Hematopoietic multipotent progenitor cell treated with erythropoietin and hydrocortisone succinate and interleukin-3 and kit ligand, for 17 days (in vitro differentiated cells): ENCODE results near the gene OIT3.
"Not testable (repeated sequence)": the region's sequence is repeated elsewhere in the genome, so short reads cannot be mapped to it uniquely, and the experiment has no call there.

Experiments used
- DNase-seq: peaks from one replicate; pipeline ENCODE4 v3.0.0-alpha.2; 2015; ENCODE audit warnings: low spot score

Gene OIT3

DNA sequence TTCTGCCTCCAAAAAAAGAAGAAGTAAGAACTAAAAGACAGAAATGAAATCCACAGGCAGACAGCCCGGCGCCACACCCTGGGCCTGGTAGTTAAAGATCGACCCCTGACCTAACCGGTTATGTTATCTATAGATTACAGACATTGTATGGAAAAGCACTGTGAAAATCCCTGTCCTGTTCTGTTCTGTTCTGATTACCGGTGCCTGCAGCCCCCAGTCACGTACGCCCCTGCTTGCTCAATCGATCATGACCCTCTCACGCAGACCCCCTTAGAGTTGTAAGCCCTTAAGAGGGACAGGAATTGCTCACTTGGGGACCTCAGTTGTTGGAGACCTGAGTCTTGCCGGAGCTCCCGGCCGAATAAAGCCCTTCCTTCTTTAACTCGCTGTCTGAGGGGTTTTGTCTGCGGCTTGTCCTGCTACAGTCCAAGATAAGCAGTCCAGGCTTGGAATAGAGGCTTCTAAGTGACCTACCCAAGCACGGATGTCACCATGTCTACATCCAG, 10.5 kb downstream of the OIT3 start:
- not testable (repeated sequence) for DNase-seq

- no peak for DNase-seq
These were observed 11.3 kb downstream of the OIT3 start for GRCh38 chr10:72904806-72905205.

DNA sequence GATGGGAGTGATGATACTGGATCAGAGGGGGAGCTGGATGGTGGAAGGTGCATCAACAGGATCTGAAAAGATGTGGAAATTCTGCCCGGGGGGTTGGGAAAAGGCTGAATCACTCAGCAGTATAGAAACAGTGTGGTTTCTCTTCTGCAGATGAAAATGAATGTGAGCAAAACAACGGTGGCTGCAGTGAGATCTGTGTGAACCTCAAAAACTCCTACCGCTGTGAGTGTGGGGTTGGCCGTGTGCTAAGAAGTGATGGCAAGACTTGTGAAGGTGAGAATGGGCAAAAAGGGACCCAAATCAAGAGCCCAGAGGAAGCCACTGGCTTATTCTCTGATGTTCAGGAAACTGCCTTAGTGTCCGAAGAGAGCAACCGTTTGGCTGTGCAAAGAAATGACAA, 12.9 kb downstream of the OIT3 start:
- DNase-seq: no peak

GRCh38 chr10:72910705-72911104, 17.2 kb downstream of the OIT3 start:
- no peak for DNase-seq

DNA sequence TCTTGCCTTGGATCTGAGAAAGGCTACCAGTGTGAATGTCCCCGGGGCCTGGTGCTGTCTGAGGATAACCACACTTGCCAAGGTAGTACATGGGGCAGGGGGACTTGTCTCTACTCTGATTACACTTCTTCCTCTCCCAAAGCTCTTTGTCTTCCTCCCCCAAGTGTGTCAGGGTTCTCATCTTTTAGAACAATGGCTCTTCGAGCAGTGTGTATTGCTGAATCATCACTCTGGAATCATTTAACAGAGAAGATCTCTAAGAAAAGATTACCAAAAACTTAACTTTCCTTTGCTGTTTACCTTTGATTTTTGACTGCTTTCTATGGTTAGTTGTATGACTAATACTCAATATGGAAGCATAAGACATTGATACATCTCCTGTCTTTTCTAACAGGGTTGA, 18.2 kb downstream of the OIT3 start:
- no peak for DNase-seq

GRCh38 chr10:72912736-72913135, 19.2 kb downstream of the OIT3 start:
- no peak for DNase-seq

GRCh38 chr10:72913287-72913686, 19.7 kb downstream of the OIT3 start:
- no peak for DNase-seq

- DNase-seq: not testable (repeated sequence)
These were observed 23.7 kb downstream of the OIT3 start for GRCh38 chr10:72917201-72917600.

DNA sequence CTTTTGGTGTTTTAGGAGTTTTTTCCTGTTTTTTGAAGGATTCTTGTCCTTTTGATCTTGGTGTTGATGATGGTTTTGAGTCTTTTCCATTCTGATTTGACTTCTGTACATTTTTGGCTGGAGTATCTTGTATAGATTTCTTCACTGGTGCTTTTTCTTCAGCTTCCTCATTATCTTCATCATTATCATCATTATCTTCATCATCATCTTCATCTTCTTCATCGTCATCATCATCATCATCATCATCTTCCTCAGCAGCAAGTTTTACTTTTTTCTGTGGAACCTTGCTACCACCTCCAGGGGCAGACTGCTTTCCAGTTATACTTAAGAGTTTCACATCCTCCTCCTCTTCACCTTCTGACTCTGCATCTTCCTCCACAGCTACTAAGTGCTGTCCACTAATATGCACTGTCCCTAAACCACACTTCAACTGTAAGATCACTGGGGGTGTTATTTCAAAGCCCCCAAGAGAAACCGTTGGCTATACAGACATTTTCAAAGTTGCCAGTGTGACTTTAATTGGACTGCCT, 24.3 kb downstream of the OIT3 start:
- DNase-seq: not testable (repeated sequence)

GRCh38 chr10:72918352-72918751, 24.8 kb downstream of the OIT3 start:
- no peak for DNase-seq

GRCh38 chr10:72921147-72921683, 27.7 kb downstream of the OIT3 start:
- DNase-seq: not testable (repeated sequence)

GRCh38 chr10:72924351-72924750, 30.8 kb downstream of the OIT3 start:
- DNase-seq: no peak

- no peak for DNase-seq
These were observed 32.5 kb downstream of the OIT3 start for GRCh38 chr10:72925951-72926465.

- no peak for DNase-seq
These were observed 33.9 kb downstream of the OIT3 start for GRCh38 chr10:72927485-72927884.

- DNase-seq: no peak
These were observed 35.3 kb downstream of the OIT3 start for GRCh38 chr10:72928798-72929197.

DNA sequence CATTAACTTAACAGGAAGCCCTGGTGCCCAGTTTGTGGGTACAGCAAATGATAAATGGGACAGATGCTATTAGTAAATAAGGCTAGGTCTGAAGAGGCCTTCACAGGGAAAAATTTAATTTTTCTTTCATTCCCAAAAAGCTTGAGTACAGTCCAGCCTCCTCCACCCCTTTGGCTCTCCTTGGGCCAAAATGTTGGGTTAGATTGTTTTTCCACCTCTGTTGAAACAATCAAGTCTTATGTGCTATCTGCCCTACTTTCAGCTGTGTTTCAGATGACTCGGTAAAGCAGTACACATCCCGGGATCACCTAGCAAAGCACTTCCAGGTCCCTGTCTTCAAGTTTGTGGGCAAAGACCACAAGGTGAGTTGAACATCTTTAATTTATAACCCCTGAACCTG, 36.7 kb downstream of the OIT3 start:
- no peak for DNase-seq

DNA sequence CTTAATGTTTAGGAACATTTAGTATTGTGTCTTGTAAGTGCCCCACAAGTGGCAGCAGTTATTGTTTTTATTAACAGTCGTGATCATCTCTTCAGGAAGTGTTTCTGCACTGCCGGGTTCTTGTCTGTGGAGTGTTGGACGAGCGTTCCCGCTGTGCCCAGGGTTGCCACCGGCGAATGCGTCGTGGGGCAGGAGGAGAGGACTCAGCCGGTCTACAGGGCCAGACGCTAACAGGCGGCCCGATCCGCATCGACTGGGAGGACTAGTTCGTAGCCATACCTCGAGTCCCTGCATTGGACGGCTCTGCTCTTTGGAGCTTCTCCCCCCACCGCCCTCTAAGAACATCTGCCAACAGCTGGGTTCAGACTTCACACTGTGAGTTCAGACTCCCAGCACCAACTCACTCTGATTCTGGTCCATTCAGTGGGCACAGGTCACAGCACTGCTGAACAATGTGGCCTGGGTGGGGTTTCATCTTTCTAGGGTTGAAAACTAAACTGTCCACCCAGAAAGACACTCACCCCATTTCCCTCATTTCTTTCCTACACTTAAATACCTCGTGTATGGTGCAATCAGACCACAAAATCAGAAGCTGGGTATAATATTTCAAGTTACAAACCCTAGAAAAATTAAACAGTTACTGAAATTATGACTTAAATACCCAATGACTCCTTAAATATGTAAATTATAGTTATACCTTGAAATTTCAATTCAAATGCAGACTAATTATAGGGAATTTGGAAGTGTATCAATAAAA, 38.9 kb downstream of the OIT3 start:
- no peak for DNase-seq

DNA sequence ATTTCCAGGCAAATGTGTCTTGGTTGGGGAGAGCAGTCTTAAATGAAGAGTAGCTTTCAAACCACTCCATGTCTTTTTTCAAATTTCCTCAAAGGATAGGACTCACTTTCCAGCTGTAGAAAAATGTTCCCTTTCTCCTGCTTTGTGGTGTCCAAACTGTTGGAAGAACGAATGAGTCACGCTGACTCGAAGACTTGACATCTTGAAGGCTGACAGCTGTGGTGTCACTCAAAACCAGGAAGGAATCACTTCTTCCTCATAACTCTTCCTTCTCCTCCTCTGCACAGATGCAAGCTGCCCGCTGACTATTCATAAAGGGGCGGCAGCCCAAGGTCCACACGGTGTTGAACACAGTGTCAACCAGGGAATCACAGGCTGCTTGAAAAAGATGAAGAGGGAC, 41.8 kb downstream of the OIT3 start:
- no peak for DNase-seq

- no peak for DNase-seq
These were observed 50.1 kb downstream of the OIT3 start for GRCh38 chr10:72943498-72944234.

GRCh38 chr10:72946963-72947362, 53.4 kb downstream of the OIT3 start:
- no peak for DNase-seq

- no peak for DNase-seq
These were observed 55.2 kb downstream of the OIT3 start for GRCh38 chr10:72948762-72949161.

- DNase-seq: no peak
These were observed 58.2 kb downstream of the OIT3 start for GRCh38 chr10:72951760-72952159.

DNA sequence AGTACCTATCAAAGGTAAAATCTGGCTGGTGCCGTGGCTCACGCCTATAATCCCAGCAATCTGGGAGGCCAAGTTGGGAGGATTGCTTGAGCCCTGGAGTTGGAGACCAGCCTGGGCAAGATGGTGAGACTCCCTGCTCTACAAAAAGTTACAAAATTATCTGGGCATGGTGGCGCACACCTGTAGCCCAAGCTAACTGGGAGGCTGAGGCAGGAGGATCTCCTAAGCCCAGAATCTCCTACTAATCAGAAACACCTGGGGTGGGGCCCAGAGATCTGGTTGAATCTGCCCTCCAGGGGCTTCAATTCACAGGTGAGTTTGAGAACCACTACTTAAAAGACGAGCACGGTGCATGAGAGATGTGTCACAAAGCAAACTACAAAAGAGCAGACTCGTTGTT, 58.6 kb downstream of the OIT3 start:
- DNase-seq: no peak
